HCT116 (cell line): ENCODE data around the gene FGF19. TPM values are rescaled to one million over a fixed set of nuclear protein-coding genes. Genes with fewer than 3 reads are reported as not detected.

Source experiments
- ATAC-seq: fragments of 200-7000 bp; cut with Tn5 transposase; 2 replicates; pipeline ENCODE4 v1.9.1; 2020; ENCODE audit warnings: mild to moderate bottlenecking, moderate library complexity
- BruUV-seq: library from RNA; stranded (reverse); fragments of 400-500 nt; replicated peaks from 2 replicates; lab custom pipeline; 2021; lab: Mats Ljungman, UMichigan
- CTCF ChIA-PET: fragments of 300-600 bp; sonication (Branson Sonifier 250); formaldehyde crosslinking; loops from one replicate; lab custom pipeline; 2021; ENCODE audit warnings: antibody characterized with exemption; lab: Charles Lee
- POLR2A ChIA-PET: fragments of 300-600, 350-600 bp; sonication (Branson Sonifier 250); formaldehyde crosslinking; loops from one replicate; lab custom pipeline; 2021; ENCODE audit warnings: antibody characterized with exemption; lab: Charles Lee
- RAD21 ChIA-PET, 2 experiments: fragments of 300-600 bp; sonication (Branson Sonifier 250); formaldehyde crosslinking; loops; one replicate each; lab custom pipeline; 2023; ENCODE audit warnings: low total read pairs in 2 of 2; ENCODE audit not compliant: uncharacterized antibody in 2 of 2, unreplicated experiment in 2 of 2, low non-redundant PET in 1 of 2; lab: Charles Lee
- DNase-seq: peaks from one replicate; pipeline ENCODE4 v3.0.0-alpha.2; 2010; ENCODE audit warnings: low read depth, low spot score
- H2AFZ ChIP-seq: fragments of 200-600 bp; shearing (Covaris generic), sonication (generic); 2 replicates; pipeline ENCODE4 v1.6.1; 2017; ENCODE audit warnings: low read depth, mixed run types, mixed read lengths, antibody characterized with exemption, low read length; ENCODE audit not compliant: poor library complexity, severe bottlenecking
- H3K27ac ChIP-seq: 2 replicates; pipeline ENCODE4 v1.5.1; 2012; ENCODE audit warnings: low read depth, low read length
- H3K27me3 ChIP-seq: fragments of 200-600 bp; sonication (generic); 2 replicates; pipeline ENCODE4 v1.6.1; 2016; ENCODE audit warnings: mixed run types, low read length, mixed read lengths; ENCODE audit not compliant: insufficient read depth
- H3K36me3 ChIP-seq, 2 experiments: fragments of 200-500 bp in 1 of 2; fragments of 200-600 bp in 1 of 2; sonication (Bioruptor generic) in 1 of 2; sonication (generic) in 1 of 2; 2 replicates each; pipeline versions ENCODE4 v1.5.1 to v1.6.1; 2014 to 2016; ENCODE audit warnings: low read length in 2 of 2, inconsistent platforms in 1 of 2, mixed read lengths in 1 of 2, mixed run types in 1 of 2; ENCODE audit not compliant: insufficient read depth in 2 of 2, control insufficient read depth in 1 of 2
- H3K4me1 ChIP-seq, 2 experiments: fragments of 200-600 bp in 1 of 2; sonication (generic) in 1 of 2; 2 replicates each; pipeline versions ENCODE4 v1.5.1 to v1.6.1; 2012 to 2017; ENCODE audit warnings: low read length in 2 of 2, inconsistent platforms in 1 of 2, mild to moderate bottlenecking in 1 of 2, mixed read lengths in 1 of 2, mixed run types in 1 of 2, moderate library complexity in 1 of 2; ENCODE audit not compliant: insufficient read depth in 2 of 2, control insufficient read depth in 1 of 2
- H3K4me2 ChIP-seq: fragments of 200-600 bp; sonication (generic); 2 replicates; pipeline ENCODE4 v1.6.1; 2017; ENCODE audit warnings: mixed run types, low read length, mixed read lengths
- H3K4me3 ChIP-seq, 2 experiments: fragments of 200-600 bp in 1 of 2; sonication (generic) in 1 of 2; replicated peaks in 1 of 2; 2 replicates each; pipeline ENCODE4 v1.5.1; 2011 to 2016; ENCODE audit warnings: low read length in 2 of 2, control low read depth in 1 of 2, low read depth in 1 of 2, mild to moderate bottlenecking in 1 of 2, mixed read lengths in 1 of 2, mixed run types in 1 of 2
- H3K79me2 ChIP-seq: fragments of 200-600 bp; sonication (generic); 2 replicates; pipeline ENCODE4 v1.6.1; 2017; ENCODE audit warnings: mild to moderate bottlenecking, mixed run types, low read length, moderate library complexity, mixed read lengths; ENCODE audit not compliant: insufficient read depth
- H3K9ac ChIP-seq: fragments of 200-600 bp; sonication (generic); 2 replicates; pipeline ENCODE4 v1.6.1; 2016; ENCODE audit warnings: low read length, mixed read lengths
- H3K9me2 ChIP-seq: fragments of 200-600 bp; sonication (generic), shearing (Covaris generic); 2 replicates; pipeline ENCODE4 v1.6.1; 2017; ENCODE audit warnings: mixed run types, mild to moderate bottlenecking, moderate library complexity; ENCODE audit not compliant: insufficient read depth
- H3K9me3 ChIP-seq, 2 experiments: fragments of 200-500 bp in 1 of 2; fragments of 200-600 bp in 1 of 2; sonication (Bioruptor generic) in 1 of 2; sonication (generic) in 1 of 2; 2 replicates each; pipeline ENCODE4 v1.6.1; 2014 to 2017; ENCODE audit warnings: low read length in 2 of 2, mixed read lengths in 2 of 2, inconsistent platforms in 1 of 2, low read depth in 1 of 2, mild to moderate bottlenecking in 1 of 2, mixed run types in 1 of 2, moderate library complexity in 1 of 2; ENCODE audit not compliant: control insufficient read depth in 1 of 2, insufficient read depth in 1 of 2
- H4K20me1 ChIP-seq: fragments of 200-600 bp; sonication (generic), shearing (Covaris generic); 2 replicates; pipeline ENCODE4 v1.6.1; 2017; ENCODE audit warnings: mixed run types, mild to moderate bottlenecking, moderate library complexity; ENCODE audit not compliant: insufficient read depth
- MAX ChIP-seq: IDR thresholded peaks from 2 replicates; pipeline ENCODE4 v1.6.1; 2012
- POLR2AphosphoS5 ChIP-seq: IDR thresholded peaks from 2 replicates; pipeline ENCODE4 v1.6.1; 2011; ENCODE audit warnings: mild to moderate bottlenecking, low read depth, low read length, moderate library complexity
- intact Hi-C: fragments of 100-400 bp; cut with micrococcal nuclease; formaldehyde crosslinking; loops from 2 replicates; pipeline ENCODE4 v1.10.0; 2022
- total RNA-seq: library from RNA; stranded (reverse); gene quantifications from one replicate; pipeline ENCODE4 v1.2.1, GENCODE V29; 2021; ENCODE audit not compliant: unreplicated experiment

FGF19 gene
- total RNA-seq, 1 experiment from 2014 or later: 37.5 TPM

DNA sequence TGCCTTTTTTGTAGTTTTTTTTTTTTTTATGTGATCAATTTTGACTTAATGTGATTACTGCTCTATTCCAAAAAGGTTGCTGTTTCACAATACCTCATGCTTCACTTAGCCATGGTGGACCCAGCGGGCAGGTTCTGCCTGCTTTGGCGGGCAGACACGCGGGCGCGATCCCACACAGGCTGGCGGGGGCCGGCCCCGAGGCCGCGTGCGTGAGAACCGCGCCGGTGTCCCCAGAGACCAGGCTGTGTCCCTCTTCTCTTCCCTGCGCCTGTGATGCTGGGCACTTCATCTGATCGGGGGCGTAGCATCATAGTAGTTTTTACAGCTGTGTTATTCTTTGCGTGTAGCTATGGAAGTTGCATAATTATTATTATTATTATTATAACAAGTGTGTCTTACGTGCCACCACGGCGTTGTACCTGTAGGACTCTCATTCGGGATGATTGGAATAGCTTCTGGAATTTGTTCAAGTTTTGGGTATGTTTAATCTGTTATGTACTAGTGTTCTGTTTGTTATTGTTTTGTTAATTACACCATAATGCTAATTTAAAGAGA, 50.3 kb downstream of the FGF19 start:
- ChIA-PET RAD21 (no interaction called here), CTCF (no interaction called here), POLR2A (interaction anchor here (0.6 to 1.2 kb wide), 2 partner anchors 12 to 21 kb away, joined by 3 read pairs; partner anchors contain the start of gene CCND1)
- no peaks in the 10 kb centered on the region for H3K27me3 ChIP-seq
- TF ChIP-seq MAX: no peak
- H4K20me1 ChIP-seq: peaks cover 16% of the 10 kb centered on the region; the same call in 1 of the 2 replicates
- no peak overlapping the region for H2AFZ ChIP-seq
- intact Hi-C loops: no loop called here
- H3K27ac ChIP-seq: peak overlapping the region; percentile 13; the same call in 1 of the 2 replicates
- no TSS peak for BruUV-seq
- H3K4me1 ChIP-seq: peaks cover 0 to 56% of the 10 kb centered on the region in 2 experiments; a peak in 3 of 4 replicates
- DNase-seq (no peak), ATAC-seq (no peak)
- no peak overlapping the region for H3K9ac ChIP-seq
- peaks cover 36% of the 10 kb centered on the region for H3K79me2 ChIP-seq
- no peak overlapping the region for H3K4me3 ChIP-seq
- H3K4me2 ChIP-seq: no peak overlapping the region
- no peaks in the 10 kb centered on the region for H3K9me2 ChIP-seq
- H3K9me3 ChIP-seq: no peaks in the 10 kb centered on the region
- peaks cover 41 to 43% of the 10 kb centered on the region in 2 experiments for H3K36me3 ChIP-seq

- intact Hi-C loops: no loop called here
- Histone ChIP-seq H3K4me1 (peaks cover 0 to 60% of the 10 kb centered on the region in 2 experiments; a peak in 3 of 4 replicates), H3K27me3 (no peaks in the 10 kb centered on the region), H2AFZ (no peak overlapping the region), H3K4me3 (no peak overlapping the region), H3K27ac (peak overlapping the region; percentile 13; the same call in 1 of the 2 replicates), H3K9me2 (no peaks in the 10 kb centered on the region), H3K4me2 (no peak overlapping the region), H3K9me3 (no peaks in the 10 kb centered on the region), H4K20me1 (peaks cover 20% of the 10 kb centered on the region; the same call in 1 of the 2 replicates), H3K79me2 (peaks cover 41% of the 10 kb centered on the region), H3K9ac (no peak overlapping the region), H3K36me3 (peaks cover 45 to 48% of the 10 kb centered on the region in 2 experiments)
- RAD21 ChIA-PET: no interaction called here
- BruUV-seq: no TSS peak
- DNase-seq (no peak), ATAC-seq (no peak)
- POLR2A ChIA-PET: interaction anchor here (0.6 to 1.2 kb wide), 2 partner anchors 12 to 21 kb away, joined by 3 read pairs; partner anchors contain the start of gene CCND1
- TF ChIP-seq POLR2AphosphoS5 (0 out of 2 replicates have a peak, but pooled peaks have one; percentile 20), MAX (no peak)
- CTCF ChIA-PET: no interaction called here
Observed at GRCh38 chr11:69652999-69653398, 50.8 kb downstream of the FGF19 start.
